HG03280 (cell line): ENCODE measurements around the gene ANKRD63.

Source experiments
- ATAC-seq: cut with Tn5 transposase; IDR thresholded peaks from one replicate; pipeline ENCODE4 v1.9.1; 2021; ENCODE audit warnings: mild to moderate bottlenecking, moderate library complexity; ENCODE audit not compliant: unreplicated experiment

ANKRD63 gene

DNA sequence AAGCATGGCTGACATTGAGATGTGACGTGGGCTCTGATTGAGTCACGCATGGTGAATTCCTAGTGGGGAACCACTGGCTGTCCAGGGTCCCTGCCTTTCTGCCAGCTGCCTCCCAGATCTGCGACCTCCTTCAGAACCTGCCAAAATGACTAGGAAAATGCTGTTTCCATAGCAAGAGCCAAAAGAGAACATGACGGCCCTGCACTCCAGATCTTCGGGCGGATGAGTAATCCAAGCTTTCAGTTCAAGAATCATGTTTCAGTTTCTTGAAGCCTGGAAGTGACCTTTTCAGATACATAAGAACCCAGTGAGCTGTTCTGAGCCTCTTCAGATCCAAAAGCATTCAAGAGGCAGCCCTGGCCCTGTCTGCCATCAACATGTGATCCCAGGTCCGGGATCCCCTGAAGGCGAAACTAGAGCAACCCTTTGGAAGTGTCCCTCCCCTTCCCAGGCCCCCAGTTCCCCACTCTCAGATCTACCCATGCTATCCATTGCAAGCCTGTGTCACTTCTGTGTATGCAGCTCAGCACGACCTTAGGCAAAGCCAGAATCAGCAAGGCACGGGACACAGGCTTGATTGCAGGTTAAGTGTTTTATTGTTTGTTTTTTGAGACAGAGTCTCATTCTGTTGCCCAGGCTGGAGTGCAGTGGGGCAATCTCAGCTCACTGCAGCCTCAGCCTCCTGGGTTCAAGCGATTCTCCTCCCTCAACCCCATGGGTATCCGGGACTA, 19.7 kb downstream of the ANKRD63 start:
- ATAC-seq, result no peak

DNA sequence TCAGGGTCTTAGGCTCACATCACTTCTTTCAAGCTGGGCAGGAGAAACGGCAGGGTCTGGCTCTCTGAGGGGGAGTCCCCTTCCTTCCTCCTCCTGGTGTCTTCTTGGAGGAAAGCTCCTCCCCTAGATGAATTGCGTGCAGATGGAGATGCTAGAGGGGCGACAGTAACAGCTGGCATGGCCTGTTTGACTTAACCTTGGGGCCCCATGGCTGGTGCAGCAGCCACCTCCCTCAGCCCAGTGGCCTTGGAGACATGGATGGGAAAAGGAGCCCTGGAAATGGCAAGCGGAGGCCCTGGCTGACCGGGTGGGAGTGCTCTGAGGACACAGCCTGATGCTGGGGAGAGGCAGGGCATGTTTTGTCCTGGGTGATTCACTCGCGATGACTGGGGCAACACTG, 23.8 kb downstream of the ANKRD63 start:
- no peak for ATAC-seq

DNA sequence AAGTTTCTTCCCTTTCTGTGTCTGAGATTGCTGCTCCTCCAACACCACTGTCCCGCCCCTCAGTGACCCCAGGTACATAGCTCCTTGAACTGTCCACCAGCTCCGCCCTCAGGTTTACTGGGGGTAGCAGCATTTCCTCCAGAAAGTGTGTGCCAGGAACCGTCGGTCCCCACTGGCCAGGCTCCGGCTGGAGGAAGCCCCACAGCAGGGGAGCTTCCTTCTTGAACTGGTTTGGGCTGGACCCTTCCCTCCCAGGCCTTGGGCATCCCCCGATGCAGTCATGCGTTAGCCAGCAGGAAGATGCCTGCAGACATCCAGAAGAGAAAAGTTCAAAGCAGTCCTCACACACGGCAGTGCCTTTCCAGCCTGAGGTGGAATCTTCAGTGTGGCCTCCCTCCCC, 24.3 kb downstream of the ANKRD63 start:
- ATAC-seq, result no peak

DNA sequence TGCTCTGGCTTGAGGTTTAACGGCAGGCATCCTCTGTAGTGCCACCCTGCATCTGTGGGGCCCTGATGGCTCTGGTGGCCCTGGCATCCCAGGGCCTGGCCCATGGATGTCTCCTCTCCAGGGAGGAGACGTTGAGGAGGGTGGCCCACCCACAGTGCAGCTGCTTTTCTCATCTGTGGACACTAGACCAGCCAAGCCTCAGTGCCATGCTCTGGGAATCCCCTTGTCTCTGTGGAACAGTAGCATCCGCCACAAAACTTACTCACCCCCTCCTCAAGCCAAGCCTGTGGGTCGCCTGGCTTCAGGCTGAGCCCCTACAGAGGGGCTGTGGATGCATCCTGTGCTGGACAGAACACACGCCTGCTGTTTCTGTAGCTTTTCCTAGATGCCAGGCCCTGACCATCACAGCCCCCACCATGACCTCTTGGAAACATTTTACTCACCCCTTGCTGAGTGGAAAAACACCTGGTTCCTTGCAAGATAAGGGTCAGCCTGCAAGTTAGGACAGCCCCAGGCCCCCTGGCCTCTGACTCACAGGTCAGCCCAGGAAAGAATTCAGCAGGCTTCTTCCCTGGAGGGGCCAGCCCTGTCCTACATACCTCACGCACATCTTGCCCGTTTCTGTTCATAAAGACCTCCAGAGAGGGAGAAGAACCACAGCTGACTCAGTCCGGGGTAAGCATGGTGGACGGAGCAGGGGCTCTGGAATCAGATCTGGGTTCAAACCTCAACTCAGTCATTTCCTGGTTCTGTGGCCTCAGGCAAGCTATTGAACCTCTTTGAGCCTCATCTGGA, 25.0 kb downstream of the ANKRD63 start:
- no peak for ATAC-seq

DNA sequence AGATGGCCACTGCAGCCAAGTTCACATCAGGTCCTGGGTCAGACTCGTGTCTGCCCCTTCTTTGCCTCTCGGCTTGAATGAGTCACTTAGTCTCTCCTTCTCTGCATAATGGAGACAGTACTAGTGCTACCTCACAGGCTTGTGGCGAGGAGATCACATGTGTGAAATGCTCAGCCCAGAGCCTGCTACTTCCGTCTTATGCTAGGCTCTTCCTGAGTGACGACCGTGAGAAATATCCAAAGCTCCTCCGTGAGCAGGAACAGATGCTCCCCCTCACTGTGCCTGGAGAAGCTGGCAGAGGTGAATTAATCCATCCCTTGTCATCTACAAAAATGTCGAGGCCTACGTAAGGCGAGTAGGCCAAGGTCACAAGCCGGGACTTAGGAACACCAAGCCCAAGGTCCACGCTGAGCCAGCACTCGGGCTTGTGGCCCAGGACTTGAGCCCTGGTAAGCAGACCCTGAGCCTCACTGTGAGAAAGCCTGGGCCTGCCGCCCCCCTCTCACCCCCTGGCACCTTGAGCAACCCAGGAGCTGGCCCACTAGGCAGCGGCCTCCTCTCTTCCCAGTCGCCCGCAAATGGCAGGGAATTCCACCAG, 26.1 kb downstream of the ANKRD63 start:
- no peak for ATAC-seq

DNA sequence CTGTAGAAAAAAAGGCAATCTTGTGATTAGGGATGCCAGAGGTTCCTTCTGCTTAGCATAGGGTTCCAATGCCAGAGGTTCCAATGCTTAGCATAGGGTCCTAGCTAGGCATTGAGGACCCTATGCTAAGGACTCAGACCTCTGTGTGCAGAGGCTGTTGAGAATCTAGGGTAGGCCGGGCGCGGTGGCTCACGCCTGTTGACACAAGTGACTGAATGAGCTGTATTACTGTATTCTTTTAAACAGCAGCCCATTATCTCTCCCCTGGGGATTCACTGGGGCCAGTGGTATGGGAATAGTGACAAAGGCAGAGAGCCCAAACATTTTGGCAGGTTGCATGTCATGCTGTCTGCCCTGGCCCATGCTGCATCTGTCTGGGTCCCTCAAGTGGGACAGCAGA, 27.8 kb downstream of the ANKRD63 start:
- ATAC-seq, result no peak

DNA sequence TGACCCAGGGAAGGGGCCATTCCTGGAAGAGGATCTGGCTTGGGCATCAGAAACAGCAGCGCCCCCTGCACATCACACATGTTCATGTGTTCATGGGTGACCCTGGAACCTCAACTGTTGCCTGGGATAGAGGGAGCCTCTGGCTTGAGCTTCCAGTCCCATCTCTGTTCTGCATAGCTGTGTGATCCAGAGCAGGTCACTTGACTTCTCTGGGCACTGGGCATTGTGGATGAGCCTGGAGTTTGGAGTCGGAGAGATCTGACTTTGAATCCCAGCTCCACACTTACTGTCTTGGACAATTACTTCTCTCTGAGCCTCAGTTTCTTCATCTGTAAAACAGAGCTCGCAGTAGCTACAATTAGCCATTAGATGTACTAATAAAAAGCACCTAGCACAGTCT, 28.4 kb downstream of the ANKRD63 start:
- ATAC-seq, result no peak

DNA sequence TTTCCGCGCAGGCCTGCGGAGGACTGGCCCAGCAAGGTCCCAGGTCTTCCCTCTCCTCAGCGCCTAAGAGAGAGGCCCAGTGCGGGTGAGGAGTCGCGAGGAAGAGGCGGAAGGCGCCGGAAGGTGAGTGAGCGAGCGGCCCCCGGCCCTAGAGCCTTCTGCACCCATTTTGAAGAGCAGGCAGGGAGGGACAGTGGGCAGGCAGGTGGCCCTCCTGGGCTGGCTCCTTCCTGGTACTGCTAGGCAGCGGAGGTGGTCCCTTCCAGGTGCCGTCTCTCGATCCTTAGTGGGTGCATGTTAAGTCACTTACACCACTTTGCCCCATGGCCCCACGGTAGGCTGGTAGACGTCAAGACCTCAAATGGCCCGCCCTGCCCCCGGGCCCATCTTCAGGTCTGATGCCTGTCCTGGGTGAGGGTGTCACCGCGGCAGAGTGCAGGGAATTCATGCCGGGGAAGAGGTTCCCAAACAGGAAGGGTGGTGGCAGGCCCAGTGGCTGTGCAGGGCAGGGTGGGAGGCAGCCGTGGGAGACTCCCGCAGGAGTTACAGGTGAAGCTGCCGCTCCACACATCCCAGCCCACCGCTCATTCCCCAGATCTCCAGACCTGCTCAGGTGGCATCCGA, 29.6 kb downstream of the ANKRD63 start:
- no peak for ATAC-seq

DNA sequence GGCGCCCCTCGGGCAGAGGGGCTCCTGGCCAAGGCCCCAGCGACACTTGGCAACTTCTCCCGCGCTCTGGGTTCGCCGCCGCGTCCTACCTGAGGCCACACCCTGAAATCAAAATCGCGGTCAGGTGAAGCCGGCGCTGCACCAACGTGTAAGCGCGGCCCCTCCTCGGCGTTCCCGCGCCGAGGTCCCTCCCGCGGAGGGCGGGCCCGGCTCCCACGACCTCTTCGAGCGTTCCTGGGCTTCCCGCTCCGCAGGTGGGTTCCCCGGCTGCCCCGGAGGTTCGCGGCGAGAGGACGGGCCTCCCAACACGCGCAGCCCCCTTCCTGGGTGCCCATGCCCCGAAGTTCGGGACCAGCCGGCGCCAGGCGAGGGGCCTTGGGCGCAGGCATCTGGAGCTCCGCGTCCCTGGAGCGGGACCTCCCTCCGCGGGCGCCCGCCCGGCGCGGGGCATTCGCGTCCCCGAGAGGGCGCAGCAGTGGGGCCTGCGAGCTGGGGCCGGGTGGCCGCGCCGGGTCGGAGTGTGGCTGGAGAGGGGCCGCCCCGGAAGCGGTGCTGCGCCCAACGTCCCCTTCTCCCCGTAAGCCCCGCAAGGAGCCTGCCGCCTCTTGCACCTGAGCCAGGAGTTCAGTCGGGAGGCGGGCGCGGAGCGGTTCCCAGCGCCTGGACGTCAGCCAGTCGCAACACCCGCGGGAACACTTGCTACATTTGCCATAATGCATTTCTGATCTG, 30.3 kb downstream of the ANKRD63 start:
- no peak for ATAC-seq

DNA sequence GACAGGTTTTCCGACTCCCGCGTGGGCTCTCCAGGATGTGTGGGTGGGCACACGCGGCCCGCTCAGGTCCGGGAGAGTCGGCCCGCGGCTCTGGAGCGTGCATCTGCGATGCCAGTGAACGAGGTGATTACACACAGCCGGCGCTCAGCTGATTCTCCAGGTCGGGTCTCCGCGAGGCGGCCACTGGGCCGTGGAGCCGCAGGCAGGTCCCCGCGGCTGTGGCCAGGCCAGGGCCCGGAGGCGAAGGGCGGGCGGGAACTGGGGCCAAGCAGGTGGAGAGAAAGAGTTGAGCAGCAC, 30.8 kb downstream of the ANKRD63 start:
- ATAC-seq, result no peak

DNA sequence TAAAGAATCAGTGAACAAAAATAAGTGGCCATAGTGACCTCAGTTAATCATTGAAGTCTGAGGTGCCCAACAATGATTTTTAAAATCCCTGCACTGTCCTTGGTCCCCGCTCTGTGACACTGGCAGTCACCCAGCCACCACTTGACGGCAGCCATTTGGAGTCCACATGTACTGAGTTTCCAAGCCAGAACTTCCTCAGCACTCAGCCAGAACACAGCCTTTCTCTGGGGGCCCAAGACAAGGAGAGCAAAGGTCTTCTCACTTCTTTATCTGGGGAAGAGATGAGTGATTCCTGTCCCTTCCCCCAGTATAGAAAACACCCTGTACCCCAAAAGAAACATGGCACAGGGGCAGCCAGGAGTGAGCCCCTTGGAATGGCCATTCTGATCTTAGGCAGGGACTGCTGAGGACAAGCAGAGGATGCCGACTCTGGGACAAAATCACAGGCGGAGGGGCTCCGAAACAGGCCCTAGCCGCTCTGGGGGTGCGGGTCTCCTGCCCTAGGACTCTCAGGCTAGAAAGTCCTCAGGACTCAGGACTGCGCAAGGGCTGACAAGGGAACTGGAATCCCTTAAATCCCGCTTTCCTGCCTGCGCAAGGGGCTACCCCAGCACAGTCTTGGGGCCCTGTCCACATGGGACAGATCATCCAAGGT, 31.3 kb downstream of the ANKRD63 start:
- no peak for ATAC-seq

DNA sequence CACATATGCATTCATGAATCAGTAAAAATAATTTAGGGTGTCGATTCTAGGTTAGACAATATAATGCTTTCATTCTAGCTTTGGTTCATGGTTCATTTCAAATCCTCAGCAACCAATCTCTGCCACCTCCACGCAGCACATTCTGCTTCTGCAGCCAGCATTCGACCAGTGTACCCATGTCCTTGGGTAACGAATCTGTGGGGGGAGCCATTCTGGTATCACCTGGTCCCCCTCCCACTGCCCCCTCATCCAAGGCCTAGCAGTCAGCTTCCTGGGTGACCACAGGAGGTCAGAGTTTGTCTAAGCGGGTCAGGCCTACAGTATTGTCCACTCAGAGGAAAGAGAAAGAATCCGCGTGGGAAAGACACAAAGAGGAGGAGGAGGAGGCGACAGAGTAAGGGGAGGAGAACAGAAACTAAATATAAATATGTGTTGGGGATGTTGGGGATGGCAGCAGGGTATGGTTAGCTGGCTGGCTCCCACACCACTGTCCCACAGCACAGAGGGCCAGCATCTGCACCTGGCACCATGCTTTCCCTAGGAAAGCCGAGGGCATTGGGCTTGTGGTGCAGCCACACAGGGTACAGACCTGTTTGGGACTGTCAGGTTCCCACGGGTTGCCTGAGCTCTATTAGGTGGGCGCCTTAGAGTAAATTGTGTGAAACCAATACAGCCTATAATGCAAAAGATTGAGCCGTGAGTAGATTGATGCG, 31.9 kb downstream of the ANKRD63 start:
- no peak for ATAC-seq

DNA sequence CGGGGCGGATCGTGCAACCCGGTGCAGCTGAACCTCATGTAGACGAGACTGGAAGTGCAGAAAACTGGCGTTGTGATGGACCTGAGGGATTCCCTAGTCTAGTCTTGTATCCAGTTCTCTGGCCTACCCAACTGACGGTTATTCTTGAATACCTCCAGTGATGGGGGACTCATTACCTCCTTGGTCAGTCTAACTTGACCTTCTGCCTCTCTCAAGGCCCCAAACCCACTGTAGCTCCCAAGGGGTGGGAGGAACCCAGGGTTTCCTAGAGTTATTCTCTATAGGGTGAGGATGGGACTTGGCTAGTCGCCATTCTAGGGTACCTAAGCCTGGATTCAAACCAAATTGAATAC, 32.6 kb downstream of the ANKRD63 start:
- ATAC-seq, result no peak

DNA sequence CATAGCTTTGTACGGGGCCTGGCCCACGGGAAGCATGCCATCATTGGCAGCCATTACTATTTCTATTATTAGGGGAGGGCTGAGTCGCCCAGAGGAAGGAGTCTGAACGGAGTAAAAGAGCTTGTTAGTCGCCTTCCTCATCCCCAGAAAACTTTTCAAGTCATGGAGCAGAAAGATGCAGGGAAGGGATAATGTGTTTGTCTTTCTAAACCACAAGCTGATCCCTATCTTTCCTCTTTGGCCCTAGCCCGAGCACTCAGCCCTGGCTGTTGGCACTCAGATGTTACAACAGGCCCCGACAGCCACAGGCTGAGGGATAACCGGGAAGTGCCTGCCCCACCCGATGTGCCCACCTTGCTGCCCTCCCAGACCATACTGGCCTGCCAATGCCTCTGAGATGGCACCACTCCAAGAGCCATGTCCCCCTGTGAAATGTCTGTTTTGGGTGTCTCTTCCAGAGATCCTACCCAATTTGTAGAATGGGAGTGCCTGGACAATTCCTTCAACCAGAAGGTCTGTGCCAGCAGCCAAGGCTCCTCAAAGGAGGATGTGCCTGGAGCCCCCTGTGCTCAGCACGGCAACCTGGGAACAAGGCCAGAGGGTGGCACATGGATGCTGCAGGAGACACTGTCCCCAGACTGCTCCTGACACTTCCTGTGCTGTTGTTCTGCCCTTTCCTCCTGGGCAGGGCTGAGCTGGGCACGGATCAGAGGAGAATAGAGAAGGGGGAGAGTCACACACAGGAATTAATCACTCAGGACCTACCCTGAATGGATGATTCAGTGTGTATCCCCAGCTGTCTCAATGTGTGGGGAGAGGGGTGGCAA, 33.2 kb downstream of the ANKRD63 start:
- no peak for ATAC-seq

DNA sequence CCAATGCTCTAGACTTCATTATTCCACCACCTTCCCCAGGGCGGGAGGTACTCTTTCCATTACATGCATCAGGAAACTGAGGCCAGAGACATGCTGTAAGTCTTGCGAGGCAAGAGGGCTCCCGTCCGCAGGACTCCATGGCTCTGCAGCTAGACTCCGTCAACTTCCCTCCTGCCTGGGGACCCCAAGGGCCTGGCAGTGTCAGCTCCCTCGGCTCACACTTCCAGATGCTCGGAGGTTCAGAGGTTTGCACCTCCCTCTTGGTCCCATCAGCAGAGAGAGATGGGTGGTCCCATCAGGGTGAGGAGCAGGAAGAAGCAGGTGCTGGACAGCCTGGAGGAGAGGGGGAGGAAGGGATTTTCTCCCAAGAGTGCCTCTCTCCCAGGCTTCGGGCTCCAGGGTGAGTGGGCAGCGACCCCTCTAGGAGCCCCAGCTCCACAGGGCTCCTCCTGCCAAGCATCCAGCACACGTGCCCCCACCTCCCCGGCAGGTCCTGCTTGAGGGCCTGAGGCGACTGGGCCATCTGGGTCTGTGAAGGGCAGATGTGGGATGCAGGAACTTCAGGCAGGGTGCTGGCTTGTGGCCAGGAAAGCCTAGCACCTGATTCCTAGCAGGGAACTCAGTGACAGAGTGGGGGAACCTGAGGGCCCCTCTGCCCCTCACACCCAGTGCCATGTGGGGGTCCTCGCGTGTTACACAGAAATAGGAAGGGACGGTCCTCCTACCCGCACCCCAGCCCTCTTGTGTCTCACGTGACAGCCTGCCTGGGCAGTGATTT, 34.7 kb downstream of the ANKRD63 start:
- ATAC-seq, result no peak

DNA sequence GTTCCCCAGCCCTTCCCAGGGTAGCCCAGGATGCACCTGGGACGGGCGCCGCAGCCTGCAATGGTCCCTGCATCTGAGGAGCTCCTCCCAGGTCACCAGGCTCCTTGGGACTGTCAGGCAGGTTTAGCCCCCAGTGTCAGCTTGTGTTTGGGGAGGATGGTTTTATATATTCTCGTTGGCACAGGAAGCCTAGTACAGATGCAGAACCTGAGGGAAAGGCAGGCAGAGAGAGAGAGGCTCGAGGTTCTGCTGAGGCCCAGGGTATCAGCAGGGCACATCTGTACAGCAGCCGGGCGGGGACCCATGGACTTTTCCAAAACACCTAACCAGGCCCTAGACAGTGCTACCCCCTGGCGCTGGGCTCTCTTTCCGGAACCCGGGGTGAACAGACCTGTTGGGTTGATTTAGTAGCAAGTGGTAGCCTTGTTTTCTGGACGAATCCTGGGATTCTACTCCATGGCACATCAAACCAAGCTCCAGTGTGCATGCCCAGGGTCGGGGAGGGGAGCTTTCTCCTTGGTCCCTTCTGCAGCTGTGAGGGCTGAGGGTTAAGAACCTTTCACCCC, 35.4 kb downstream of the ANKRD63 start:
- ATAC-seq, result no peak

DNA sequence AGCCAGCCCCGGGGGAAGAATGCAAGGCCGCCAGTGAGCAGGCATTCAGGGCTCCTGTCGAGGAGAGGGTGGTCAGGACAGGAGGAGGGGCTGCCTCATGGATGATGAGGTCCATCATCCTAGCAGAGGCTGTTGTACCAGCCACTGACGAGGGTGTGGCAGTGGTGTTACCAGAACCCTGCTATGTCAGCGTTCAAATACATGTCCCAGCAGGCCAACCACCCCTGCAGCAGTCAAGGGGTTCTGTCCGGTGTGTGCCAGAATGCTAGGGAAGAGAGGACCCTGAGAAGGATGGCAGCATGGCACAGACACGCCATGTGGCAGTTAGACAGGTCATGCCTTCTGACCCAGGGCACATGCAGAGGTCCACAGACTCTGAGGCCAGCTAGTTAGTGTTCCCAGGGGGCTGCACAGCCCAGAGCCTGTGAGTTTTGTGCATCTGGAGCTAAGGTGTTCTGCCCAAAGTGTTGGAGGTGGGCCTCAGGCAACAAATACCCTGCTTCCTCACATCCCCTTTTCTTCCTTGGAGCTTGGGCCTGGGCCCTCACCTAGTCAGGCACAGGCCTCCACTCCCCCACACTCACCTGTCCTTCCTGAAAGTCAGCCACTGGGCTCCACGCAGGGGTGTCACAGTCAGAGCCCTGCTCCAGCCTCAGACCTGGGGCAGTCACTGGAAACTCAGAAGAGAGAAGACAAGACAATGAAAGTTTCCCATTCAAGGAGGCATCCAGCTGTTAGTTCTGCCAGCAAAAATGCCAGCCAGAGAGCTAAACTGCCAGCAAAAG, 36.2 kb downstream of the ANKRD63 start:
- ATAC-seq, result no peak
